ENCODE measurements around the gene MROH8. TPM values are rescaled to one million over a fixed set of nuclear protein-coding genes. Genes with fewer than 3 reads are reported as not detected.

Gene MROH8
- total RNA-seq, 4 donors from 2014 or later, result 2.2 to 18.0 (median 3.5) TPM

- no peak for DNase-seq
- Histone ChIP-seq H3K27ac (no peak overlapping the region), H3K36me3 (peaks cover 0 to 54% (median 27%) of the 10 kb centered on the region in 4 donors), H3K4me1 (peaks cover 0 to 10% (median 4%) of the 10 kb centered on the region in 4 donors), H3K27me3 (no peaks in the 10 kb centered on the region), H3K9me3 (no peaks in the 10 kb centered on the region), H3K4me3 (no peak overlapping the region)
- 86 to 100% methylated on average over 1 to 3 of the region's 3 CpGs for WGBS, 2 donors (ENCODE audit: low coverage in 1 of 2)
- in situ Hi-C loops (cut with MboI; ENCODE audit: low pct_ligation_motif_present in 1 of 4, low pct_unique_long_range_greater_than_20kb in 1 of 4, low sequenced_read_pairs in 3 of 4) (no loop called here), intact Hi-C loops (cut with DNase I; ENCODE audit: low total_unique reads) (loop anchor here (10.0 kb wide), 2 partner anchors 181 to 321 kb away; partner anchors contain the start of genes BLCAP and NNAT)
- TF ChIP-seq POLR2A (IDR thresholded peaks at IDR 0.05), result no peak
- no peak for TF ChIP-seq EP300 (IDR thresholded peaks at IDR 0.05; ENCODE audit: low read depth)
- TF ChIP-seq POLR2AphosphoS5 (IDR thresholded peaks at IDR 0.05), result no peak
- no peak for TF ChIP-seq CTCF (IDR thresholded peaks at IDR 0.05)
Observed at GRCh38 chr20:37204056-37204455, 24.7 kb upstream of the MROH8 start.

- H3K4me1 ChIP-seq, result peaks cover 0 to 10% (median 4%) of the 10 kb centered on the region in 4 donors
- in situ Hi-C loops (cut with MboI; ENCODE audit: low pct_ligation_motif_present in 1 of 4, low pct_unique_long_range_greater_than_20kb in 1 of 4, low sequenced_read_pairs in 3 of 4) (no loop called here), intact Hi-C loops (cut with DNase I; ENCODE audit: low total_unique reads) (loop anchor here (10.0 kb wide), 2 partner anchors 182 to 322 kb away; partner anchors contain the start of genes BLCAP and NNAT)
- no peak overlapping the region for H3K4me3 ChIP-seq
- WGBS, 2 donors (ENCODE audit: low coverage in 1 of 2), result 70 to 78% methylated on average over 5 to 6 of the region's 6 CpGs
- no peaks in the 10 kb centered on the region for H3K9me3 ChIP-seq
- H3K27ac ChIP-seq, result peak overlapping the region; percentile 51 to 66 (median 56)
- H3K27me3 ChIP-seq, result no peaks in the 10 kb centered on the region
- peaks cover 0 to 48% (median 23%) of the 10 kb centered on the region in 4 donors for H3K36me3 ChIP-seq
- DNase-seq, result peak; percentile 26
- TF ChIP-seq POLR2A (IDR thresholded peaks at IDR 0.05) (no peak), EP300 (IDR thresholded peaks at IDR 0.05; ENCODE audit: low read depth) (no peak), CTCF (IDR thresholded peaks at IDR 0.05) (peak; percentile 64 to 78 (median 76)), POLR2AphosphoS5 (IDR thresholded peaks at IDR 0.05) (peak; percentile 23 to 67 (median 50))
Observed at GRCh38 chr20:37202267-37202943, 23.1 kb upstream of the MROH8 start.

DNA sequence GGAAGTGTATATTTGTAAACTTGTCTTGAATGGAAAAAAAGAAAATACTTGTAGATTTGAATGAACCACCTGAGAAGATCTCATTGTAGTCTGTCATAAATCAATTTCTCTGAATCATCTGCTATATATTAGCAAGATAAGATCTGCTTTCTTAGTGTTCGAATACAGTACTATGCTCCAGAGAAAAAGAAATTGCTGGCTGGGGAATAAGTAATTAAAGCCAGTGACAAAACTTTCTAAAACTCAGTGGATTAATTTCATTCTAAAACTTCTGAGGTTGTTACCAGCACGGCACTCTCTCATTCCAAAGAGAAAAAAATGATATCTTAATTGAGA is 22.4 kb upstream of the MROH8 start:
- peaks cover 0 to 42% (median 21%) of the 10 kb centered on the region in 4 donors for H3K36me3 ChIP-seq
- in situ Hi-C loops (cut with MboI; ENCODE audit: low pct_ligation_motif_present in 1 of 4, low pct_unique_long_range_greater_than_20kb in 1 of 4, low sequenced_read_pairs in 3 of 4) (no loop called here), intact Hi-C loops (cut with DNase I; ENCODE audit: low total_unique reads) (loop anchor here (10.0 kb wide), 2 partner anchors 183 to 323 kb away; partner anchors contain the start of genes BLCAP and NNAT)
- TF ChIP-seq POLR2AphosphoS5 (IDR thresholded peaks at IDR 0.05) (no peak), POLR2A (IDR thresholded peaks at IDR 0.05) (no peak), EP300 (IDR thresholded peaks at IDR 0.05; ENCODE audit: low read depth) (no peak), CTCF (IDR thresholded peaks at IDR 0.05) (no peak)
- H3K4me1 ChIP-seq, result peaks cover 0 to 10% (median 4%) of the 10 kb centered on the region in 4 donors
- no peak overlapping the region for H3K4me3 ChIP-seq
- no peak for DNase-seq
- 73 to 83% methylated on average over 2 of the region's 2 CpGs for WGBS, 2 donors (ENCODE audit: low coverage in 1 of 2)
- H3K9me3 ChIP-seq, result no peaks in the 10 kb centered on the region
- peak overlapping the region; percentile 51 to 66 (median 56) for H3K27ac ChIP-seq
- H3K27me3 ChIP-seq, result no peaks in the 10 kb centered on the region

DNA sequence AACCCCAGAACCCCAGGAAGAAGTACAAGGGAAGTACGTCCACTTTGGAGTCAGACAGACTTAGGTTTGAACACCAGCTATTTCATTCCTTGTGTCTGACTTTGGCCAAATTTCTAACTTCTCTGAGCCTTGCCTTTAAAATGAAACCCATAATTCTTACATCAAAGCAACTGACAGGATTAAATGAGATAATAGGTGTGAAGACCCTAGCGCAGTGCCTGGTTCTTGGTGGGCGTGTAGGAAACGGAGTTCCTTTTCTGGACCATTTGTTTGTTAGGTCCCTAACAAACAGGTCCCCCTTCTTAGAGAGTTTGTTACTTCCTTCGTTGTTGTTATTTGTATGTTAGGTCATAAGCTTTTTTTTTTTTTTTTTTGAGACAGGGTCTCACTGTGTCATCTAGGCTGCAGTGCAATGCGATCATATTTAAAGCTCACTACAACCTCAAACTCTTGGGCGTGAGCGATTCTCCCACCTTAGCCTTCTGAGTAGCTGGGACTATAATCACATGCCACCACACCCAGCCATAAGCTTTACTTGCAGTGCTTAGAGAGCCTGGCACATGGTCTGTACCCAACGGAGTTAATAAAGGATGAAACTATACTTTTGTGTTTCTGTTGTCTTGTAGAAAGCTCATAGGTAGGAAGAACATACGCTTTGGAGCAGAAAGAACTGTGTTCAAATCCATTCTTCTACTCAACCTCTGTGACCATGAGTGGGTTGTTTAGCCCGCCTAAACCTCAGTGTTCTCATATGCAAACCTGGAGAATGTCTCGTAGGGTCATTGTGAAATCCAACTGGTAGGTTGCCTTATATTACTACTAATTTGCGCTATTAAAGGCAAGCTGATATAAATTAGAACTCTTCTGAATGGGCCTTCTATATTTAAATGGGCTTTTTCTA is 21.8 kb upstream of the MROH8 start:
- 83 to 93% methylated on average over 7 to 13 of the region's 13 CpGs for WGBS, 2 donors (ENCODE audit: low coverage in 1 of 2)
- in situ Hi-C loops (cut with MboI; ENCODE audit: low pct_ligation_motif_present in 1 of 4, low pct_unique_long_range_greater_than_20kb in 1 of 4, low sequenced_read_pairs in 3 of 4), result no loop called here
- no peaks in the 10 kb centered on the region for H3K27me3 ChIP-seq

More for the DNA sequence above, 21.8 kb upstream of the MROH8 start:
- Histone ChIP-seq H3K4me1 (peaks cover 0 to 10% (median 4%) of the 10 kb centered on the region in 4 donors), H3K4me3 (no peak overlapping the region), H3K27ac (peak overlapping the region; percentile 51 to 66 (median 56)), H3K36me3 (peaks cover 0 to 39% (median 20%) of the 10 kb centered on the region in 4 donors), H3K9me3 (no peaks in the 10 kb centered on the region)
- intact Hi-C loops (cut with DNase I; ENCODE audit: low total_unique reads), result loop anchor here (10.0 kb wide), 2 partner anchors 184 to 324 kb away; partner anchors contain the start of genes BLCAP and NNAT
- TF ChIP-seq EP300 (IDR thresholded peaks at IDR 0.05; ENCODE audit: low read depth), result no peak
- TF ChIP-seq POLR2A (IDR thresholded peaks at IDR 0.05), result no peak
- TF ChIP-seq POLR2AphosphoS5 (IDR thresholded peaks at IDR 0.05), result no peak
- TF ChIP-seq CTCF (IDR thresholded peaks at IDR 0.05), result no peak
- no peak for DNase-seq

All from transverse colon (tissue), 4 donors.